HS-5 (cell line): ENCODE results near the gene PTPN7.
"Not testable (repeated sequence)": the region's sequence is repeated elsewhere in the genome, so short reads cannot be mapped to it uniquely, and the experiment has no call there.

Experiments
- DNase-seq: peaks from one replicate; pipeline ENCODE4 v3.0.0-alpha.2; 2012; ENCODE audit warnings: low read depth

Gene PTPN7

GRCh38 chr1:202167054-202167453 is 6.7 kb upstream of the PTPN7 start:
- not testable (repeated sequence) for DNase-seq

- DNase-seq = no peak
Observed at GRCh38 chr1:202165942-202166843, 5.8 kb upstream of the PTPN7 start.

DNA sequence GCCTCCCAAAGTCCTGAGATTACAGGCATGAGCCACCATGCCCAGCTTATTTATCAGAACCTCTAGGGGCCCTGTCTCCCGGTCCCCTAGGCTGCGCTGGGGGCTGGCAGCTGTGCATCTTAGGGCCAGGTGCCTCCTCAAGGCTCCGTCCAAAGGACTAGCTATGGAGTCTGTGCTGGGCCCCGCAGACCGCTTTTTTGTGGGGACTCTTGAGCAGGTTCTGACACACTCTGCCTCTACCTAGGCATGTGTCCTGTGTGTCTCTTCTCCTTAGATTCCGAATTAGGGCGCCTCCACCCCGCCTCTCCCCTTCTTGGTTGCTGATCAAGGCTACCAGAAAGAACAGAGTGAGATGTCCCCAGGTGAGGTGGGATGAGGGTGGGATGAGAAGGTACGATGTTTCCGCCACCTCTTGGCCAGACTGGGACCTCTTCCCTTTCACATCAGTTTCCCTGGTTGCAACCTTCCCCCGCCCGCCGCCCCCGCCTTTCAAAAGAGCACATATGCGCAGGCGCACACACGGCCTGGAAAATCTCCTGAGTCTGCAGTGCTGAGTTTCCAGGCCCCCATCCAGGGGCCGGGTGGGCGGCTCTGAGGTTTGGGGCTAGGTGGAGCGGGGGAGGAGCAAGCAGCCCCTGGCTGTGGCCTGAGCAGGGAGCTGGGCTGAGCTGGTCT is 5.0 kb upstream of the PTPN7 start:
- no peak for DNase-seq

GRCh38 chr1:202164271-202165037 is 4.1 kb upstream of the PTPN7 start:
- no peak for DNase-seq

- no peak for DNase-seq
Observed at GRCh38 chr1:202163281-202164270, 3.2 kb upstream of the PTPN7 start.

DNA sequence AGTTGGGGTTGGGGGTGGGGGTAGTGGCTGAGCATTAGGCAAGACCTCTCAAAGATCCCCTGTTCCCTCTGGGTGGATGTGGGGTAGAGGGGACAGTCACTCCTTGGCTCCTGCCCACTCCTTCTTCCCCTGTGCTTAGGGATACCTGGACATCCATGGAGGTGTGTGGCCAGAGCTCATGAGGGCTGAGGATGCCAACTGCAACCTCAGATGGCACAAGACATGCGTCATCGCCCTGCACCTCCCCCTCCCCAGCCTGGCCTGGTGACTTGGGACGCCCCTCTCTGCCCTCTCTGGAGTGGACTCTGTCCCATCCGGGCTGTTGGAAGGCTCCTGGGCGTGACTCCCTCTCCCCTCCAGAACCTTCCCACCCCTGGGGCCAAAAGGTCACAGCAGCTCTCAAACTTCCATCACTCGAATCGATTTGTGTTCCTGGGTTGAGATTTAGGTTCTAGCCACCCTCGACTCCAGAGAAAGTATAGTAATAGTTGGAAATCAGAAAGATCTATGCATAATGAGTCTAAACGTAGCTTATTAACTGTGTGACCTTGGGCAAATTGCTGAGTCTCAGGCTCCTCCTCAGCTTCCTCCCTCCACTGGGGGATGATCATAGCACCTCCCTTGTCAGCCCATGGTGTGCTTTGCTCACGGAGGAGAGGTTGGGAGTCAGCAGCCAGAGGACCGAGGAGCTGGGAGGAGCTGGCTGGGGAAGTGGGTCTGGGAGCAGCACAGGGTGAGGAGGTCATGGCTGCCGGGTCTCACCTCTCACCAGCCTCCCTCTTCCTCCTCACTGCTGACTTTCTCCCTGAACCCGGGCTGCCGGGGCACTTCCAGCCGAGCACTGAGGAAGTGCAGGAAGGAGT is 2.2 kb upstream of the PTPN7 start:
- no peak for DNase-seq

- DNase-seq = no peak
Observed at GRCh38 chr1:202162047-202162417, 1.6 kb upstream of the PTPN7 start.

GRCh38 chr1:202161151-202162046 is 997 bp upstream of the PTPN7 start:
- DNase-seq = no peak

DNA sequence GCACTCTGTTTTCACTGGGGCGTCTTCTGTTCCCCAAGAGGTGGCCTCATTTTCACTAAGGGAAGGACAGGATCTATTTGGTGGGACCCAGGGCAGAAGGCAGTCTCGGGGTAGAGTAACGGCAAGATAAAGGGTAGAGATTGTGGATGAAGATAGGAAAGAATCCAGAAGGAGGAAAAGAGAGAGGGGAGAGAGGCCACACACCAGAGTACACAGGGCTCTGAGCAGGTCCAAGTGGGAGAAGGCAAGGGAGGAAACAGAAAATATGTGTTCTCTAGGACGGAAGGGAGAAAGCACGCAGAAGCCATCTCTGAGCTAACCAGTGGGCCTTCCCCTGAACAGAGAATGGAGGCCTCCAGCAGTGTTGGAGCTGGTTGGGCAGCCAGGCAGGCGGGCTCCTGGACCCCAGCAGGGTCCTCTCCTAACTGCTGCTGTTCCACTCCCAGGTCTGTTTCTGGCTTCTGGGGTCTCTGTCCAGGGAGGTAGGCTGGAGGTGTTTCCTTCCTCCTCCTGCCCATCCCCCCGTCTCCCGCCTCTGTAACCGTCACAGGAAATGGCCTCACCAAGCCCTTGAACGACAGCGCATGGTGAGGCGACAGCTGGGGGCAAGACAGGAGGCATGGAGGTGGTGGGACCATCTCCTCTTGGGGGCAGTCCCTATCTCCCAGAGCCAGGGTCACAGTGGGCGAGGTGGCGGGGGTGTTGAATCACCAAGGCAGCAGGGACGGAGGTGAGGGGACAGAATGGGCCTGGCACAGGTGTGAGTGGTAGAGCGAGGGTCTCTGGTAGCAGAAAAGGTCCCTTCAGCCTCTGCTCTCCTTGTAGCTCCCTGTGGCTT is 649 bp downstream of the PTPN7 start:
- no peak for DNase-seq

- DNase-seq = no peak
Observed at GRCh38 chr1:202158810-202159533, 1.4 kb downstream of the PTPN7 start.

DNA sequence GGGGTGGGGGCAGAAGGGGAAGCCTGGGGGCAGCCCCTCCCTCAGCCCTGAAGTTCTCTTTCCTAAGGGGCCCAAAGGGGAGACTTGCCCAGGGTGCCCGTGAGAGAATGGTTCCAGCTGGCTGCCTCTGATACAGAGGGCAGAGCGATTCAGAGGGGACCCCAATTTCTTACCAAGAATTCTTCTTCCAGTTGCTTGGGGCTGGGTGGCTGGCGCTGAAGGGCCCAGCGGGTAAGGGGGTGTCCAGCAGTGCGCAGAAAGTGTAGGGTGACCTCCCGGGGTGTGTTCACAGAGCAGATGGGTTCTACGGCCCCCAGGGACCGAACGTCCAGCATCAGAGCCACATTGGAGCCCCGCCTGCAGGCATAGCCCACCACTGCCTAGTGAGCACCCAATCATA is 2.5 kb downstream of the PTPN7 start:
- no peak for DNase-seq

DNA sequence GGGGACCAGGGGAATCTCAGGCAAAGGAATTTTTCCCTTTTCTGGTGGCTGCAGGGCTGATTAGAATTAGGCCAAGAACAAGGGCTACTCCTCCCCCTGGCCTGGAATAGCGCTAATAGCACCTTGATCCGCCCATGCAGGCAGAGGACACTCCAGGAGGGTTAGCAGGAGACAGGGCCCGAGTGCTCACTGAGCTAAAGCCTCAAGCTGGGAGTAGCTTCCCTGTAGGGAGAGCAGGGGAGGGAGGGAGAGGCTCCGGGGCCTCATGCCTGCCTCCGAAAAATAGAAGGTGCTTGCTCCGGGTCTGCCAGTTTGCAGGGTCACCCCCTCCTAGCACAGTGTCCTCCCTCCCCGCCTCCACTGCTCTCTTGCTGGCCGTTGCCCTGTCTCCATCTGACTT is 3.8 kb downstream of the PTPN7 start:
- no peak for DNase-seq

DNA sequence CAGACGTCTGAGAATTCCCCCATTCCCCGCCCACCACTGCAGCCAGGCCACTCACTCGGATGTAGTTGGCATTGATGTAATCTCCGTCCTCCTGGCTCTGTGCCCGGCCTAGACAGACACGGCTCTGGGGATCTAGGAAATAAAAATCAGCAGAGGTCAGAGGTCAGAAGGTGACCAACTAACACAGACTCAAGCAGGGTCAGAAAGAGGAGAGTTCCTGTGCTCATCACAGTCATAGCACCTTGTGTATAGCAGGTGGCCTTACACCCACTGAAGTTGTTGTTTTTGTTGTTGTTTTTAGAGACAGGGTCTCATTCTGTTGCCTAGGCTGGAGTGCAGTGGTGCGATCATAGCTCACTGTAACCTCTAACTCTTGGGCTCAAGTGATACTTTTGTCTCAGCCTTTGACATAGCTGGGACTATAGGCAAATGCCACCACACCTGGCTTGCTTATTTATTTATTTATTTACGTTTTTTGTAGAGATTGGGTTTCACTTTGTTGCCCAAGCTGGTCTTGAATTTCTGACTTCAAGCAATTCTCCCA is 4.9 kb downstream of the PTPN7 start:
- DNase-seq = no peak

DNA sequence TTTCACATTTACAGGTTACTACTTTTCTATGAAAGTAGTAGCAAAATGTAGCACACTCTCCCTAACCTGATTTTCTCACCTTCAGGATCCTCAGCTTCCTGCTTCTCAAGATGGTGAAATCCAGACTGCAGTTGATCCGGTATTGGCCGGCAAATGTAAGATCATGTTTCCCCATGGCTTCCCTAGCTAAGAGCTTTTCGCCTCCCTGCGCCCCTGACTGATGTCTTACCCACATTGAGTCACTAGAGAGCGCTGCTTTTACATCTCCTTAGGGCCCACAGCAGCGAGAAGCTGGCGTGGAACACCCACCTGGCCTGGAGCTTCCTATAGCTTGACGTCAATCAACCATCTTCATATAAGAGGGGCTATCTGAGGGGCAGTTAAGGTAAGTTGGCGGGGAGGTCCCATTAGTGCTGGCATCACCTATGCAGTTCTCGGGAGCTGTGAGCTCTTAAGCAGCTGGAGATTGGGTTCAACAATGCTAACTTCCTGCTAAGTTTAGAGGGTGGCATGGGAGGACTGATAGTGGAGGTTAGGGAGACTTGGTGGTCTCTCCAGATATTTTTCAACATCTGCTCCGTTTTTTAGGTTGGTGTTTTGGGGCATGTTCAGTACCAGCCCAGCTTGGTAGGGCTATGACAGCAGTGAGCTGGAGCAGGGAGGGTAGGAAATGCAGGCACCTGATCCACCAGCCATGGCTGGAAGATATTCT is 5.5 kb downstream of the PTPN7 start:
- DNase-seq = no peak

DNA sequence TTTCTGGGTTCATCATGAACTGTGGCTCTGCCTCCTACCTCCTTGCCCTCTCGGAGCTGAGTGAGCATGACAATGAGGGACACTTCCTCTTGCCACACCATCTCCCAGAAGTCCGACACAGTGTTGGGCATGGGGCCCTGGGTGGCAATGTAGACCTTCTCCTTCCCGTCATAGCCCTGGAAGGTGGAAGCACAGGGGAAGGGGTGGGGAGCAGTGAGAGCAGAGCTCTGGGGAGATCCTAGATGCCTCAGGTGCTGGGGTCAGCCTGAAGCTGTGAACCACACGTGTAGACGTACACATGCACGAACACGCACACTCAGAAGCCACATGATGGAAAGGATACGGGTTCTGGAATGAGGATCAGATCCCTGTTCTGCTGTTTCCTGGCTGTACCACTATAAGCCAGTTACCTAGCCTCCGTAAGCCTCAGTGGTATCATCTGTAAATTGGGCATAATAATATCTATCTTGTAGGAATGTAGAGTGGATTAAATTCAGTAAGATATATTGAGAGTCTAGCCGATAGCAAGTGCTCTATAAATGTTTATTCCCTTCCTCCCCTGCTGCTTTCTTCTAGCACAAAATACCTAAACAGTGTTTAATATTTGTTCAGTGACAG is 6.1 kb downstream of the PTPN7 start:
- DNase-seq = no peak

GRCh38 chr1:202153284-202153683 is 7.1 kb downstream of the PTPN7 start:
- no peak for DNase-seq
